Ramos (cell line): Measurements from ENCODE around the gene AP3S1.
"Not testable (repeated sequence)": the region's sequence is repeated elsewhere in the genome, so short reads cannot be mapped to it uniquely, and the experiment has no call there.

Source experiments
- in situ Hi-C: fragments of 300-500 bp; cut with MboI; formaldehyde crosslinking; loops from one replicate; pipeline ENCODE4 v1.14.3; 2022; ENCODE audit warnings: low sequenced_read_pairs; ENCODE audit not compliant: unreplicated experiment

The AP3S1 gene

GRCh38 chr5:115930171-115930570 lies 88.4 kb downstream of the AP3S1 start:
- in situ Hi-C loops = not testable (repeated sequence)

- in situ Hi-C loops = no loop called here
These were observed 89.0 kb downstream of the AP3S1 start for GRCh38 chr5:115930630-115931337.

DNA sequence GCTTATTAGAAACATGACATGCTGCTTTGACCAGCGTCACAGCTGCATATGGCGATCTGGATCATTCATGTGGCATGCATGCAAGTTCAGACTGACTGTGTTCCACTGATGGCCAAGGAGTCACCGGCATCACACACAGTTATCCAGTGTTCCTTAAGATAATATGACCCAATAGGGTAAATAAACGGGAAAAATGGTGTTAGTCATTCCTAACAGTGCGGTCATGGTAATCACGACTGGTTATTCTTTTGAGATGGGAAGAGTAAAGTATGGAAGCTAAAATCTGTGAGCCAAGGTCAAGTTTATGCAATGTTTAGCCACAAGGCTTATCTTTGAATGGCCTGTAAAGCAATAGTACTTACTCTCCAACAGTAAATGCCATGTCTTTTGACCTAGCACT lies 91.3 kb downstream of the AP3S1 start:
- in situ Hi-C loops = no loop called here

GRCh38 chr5:115934388-115934974 lies 92.7 kb downstream of the AP3S1 start:
- in situ Hi-C loops = no loop called here

DNA sequence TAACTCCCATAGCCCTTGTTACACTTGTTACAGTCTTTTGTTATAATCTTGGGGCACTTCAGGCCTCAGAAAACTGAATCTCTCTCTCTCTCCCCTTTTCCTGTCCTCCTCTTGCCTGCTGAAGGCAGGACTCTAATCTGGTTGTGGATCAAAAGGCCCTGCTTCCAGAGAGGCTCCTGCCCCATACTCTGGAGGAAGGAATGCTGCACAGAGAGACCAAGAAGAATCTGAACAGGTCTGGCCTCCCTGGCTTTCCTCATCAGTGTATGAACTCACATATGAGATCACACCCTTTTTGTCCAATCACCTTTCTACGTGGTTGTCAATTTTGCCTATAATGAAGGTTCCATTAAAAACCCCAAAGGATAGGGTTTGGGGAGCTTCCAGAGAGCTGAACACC lies 94.3 kb downstream of the AP3S1 start:
- in situ Hi-C loops = no loop called here

DNA sequence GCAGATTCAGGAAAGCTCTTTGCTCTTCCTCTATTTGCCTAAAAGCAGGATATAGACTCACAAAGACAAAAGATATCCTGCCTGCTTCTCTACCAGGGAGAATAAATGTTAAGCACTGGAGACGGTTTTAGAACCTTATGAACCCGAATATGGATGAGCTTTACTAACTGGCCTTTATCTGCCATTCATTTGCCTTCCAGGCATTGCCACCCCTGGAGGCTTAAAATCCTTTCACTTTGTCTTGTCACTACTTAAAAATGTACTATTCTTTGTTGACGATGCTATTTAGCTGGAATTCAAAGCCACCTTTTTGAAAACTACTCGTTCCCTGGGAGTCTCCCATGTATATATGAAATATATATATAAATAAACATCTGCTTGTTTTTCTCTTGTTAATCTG lies 97.3 kb downstream of the AP3S1 start:
- in situ Hi-C loops = no loop called here

DNA sequence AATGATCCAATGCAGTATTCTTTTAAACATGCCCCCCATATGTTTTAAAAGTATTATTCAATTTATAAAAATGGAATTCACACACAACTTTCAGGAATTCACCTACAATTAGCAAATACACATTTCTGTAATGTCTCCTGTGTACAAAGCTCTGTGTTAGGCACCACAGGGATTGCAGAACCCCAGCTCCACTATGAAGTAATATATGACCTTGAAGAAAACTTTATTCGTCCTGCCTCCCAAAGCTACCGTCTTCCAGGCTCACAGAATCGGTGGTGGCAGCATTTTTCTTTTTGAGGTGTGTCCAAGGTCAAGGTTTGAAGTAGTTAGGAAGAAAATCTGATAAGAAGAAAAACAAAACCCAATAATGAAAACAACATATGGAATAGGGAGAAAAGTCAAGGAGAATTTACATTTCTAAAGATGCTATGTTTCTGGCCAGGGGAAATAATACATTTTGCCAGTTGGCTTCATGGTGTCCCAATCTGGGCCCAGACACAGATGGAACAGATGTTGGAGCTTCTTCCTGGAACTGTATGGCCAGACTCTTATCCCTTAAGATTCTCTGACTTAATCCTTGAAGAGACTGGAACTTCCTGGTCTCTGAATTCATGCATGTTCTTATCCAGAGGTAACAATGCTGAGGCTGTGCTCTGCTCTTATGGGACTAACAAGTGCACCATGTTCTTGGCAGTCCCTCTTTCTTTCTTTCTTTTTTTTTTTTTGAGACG lies 98.5 kb downstream of the AP3S1 start:
- in situ Hi-C loops = no loop called here

GRCh38 chr5:115941051-115941675 lies 99.4 kb downstream of the AP3S1 start:
- in situ Hi-C loops = no loop called here

- in situ Hi-C loops = no loop called here
These were observed 102.8 kb downstream of the AP3S1 start for GRCh38 chr5:115944501-115944900.

DNA sequence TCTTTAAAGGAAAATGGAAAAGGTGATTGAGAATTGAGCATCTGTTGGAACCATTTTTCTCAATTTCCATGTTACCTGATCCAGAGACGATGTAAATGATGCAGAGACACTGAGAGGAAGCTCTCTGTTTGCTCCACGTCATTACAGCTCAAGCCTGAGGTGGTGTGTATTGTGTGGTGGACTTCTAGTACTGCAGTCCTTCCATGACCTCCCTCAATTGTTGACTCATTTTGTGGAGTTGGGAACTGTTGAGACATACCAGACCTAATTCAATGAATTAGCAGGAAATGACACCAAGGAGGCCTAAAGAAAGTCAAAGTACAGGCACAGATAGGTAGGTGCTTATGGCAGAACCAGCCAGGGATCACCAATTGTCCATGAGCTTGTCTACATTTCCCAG lies 104.9 kb downstream of the AP3S1 start:
- in situ Hi-C loops = no loop called here

GRCh38 chr5:115947260-115947659 lies 105.5 kb downstream of the AP3S1 start:
- in situ Hi-C loops = no loop called here

DNA sequence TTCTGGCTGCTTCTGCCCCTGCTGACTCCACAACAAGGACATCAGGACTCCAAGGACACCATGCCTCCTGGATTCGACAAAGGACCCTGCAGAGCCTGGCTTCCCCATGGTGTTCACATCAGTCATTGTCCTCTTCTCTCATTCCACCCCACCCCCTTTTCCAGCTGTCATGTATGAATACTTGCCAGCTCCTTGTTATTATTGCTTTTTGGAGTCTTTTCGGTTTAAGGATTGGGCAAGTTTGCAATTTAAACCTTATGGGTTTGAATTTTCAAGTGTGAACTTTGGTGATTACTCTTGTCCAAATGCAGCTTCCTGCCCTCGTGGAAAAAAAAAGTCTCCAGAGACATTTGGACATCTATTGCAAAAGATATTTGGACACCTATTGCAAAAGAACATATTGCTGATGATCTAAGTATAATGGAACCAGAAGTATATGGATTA lies 106.4 kb downstream of the AP3S1 start:
- in situ Hi-C loops = no loop called here

DNA sequence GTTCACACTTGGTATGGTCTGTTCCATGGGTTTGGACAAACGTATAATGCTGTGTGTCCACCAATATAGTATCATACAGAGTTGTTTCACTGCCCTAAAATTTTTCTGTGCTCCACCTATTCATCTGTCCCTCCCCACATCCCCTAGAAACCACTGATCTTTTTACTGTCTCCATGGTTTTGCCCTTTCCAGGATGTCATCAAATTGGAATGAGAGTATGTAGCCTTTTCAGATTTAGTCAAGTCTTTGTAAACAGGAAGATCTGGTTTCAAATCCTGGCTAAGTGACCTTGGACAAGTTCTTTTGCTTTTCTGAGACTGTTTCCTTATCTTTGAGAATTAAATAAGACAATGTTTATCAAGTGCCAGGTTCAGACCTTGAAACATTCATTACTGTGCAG lies 107.4 kb downstream of the AP3S1 start:
- in situ Hi-C loops = no loop called here

DNA sequence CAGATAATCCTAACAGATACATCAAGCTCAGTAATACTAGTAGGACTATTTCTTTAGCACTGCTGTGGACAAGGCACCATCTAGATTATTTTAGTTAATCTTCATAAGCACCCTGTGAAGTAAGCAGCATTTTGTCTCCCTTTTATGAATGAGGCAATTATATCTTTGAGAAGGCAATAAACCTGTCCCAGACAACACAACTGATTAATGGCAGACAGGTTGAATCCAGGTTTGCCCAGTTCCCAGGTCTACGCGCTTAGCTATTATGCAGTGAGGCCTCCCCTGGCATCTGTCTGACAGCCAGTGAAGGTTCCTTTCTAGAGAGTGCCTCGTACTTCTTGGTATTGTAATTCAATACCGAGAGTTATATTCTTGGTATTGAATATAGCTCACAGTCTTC lies 110.9 kb downstream of the AP3S1 start:
- in situ Hi-C loops = no loop called here

GRCh38 chr5:115954144-115954543 lies 112.4 kb downstream of the AP3S1 start:
- in situ Hi-C loops = no loop called here

GRCh38 chr5:115956957-115957356 lies 115.2 kb downstream of the AP3S1 start:
- in situ Hi-C loops = no loop called here

DNA sequence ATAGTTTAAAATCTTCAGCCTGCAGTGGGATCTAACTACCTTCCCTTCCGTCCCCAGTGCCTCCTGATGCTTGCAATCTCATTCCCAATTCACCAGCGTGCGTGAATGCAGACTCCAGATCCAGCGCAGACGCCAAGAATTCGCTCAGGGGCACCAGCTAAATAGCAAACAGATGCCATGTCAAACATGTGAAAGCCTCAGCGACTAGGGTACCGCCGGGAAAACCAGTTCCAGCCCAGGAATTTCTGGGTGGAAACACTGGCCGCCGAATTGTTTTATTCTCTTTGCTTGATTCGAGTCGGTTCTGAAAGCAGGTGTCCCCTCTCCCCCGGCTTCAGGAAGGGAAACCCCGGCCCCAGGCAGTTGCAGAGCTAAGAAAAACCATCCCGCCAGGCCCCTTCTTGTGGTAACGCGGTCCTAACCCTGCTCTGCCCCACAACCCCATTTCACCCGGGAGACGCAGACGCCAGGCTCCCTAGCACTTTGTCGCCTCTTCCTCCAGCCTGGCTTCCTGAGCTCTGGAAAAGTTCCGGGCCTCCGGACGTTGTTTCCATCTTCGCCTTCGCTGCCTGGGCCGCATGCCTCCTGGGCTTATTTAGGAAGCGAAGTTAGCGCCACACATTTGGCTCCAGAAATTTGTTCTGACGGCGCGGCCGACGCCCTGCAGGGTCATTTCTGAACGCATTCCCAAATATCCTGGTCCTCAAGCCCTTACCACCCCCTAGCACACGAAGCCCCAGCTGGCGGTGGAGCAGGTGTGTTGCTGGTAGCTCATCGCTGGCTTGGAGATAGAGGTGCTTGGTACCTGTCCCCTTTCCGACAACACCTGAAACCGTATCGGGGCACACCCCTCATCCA lies 119.9 kb downstream of the AP3S1 start:
- in situ Hi-C loops = no loop called here

- in situ Hi-C loops = no loop called here
These were observed 120.5 kb downstream of the AP3S1 start, which contains the start of gene LVRN for GRCh38 chr5:115962239-115962564. Gene LVRN, plus strand, starts transcription at chr5:115962475. Its CDS starts 143 bp downstream, at chr5:115962618.

GRCh38 chr5:115962565-115963402 lies 121.0 kb downstream of the AP3S1 start:
- in situ Hi-C loops = no loop called here
